Muscle of leg (tissue), 11 donors: Measurements from ENCODE around the gene PTPRS. TPM values are rescaled to one million over a fixed set of nuclear protein-coding genes. Genes with fewer than 3 reads are reported as not detected.

Experiments
- DNase-seq: peaks from one replicate; pipeline ENCODE4 v3.0.0; 2013
- H3K27ac ChIP-seq: one replicate; pipeline ENCODE4 v1.5.1; 2013; ENCODE audit warnings: mild to moderate bottlenecking, low read length, control low read depth
- H3K27me3 ChIP-seq: one replicate; pipeline ENCODE4 v1.6.1; 2013; ENCODE audit warnings: low read length; ENCODE audit not compliant: control insufficient read depth, insufficient read depth
- H3K36me3 ChIP-seq: one replicate; pipeline ENCODE4 v1.6.1; 2013; ENCODE audit warnings: low read length; ENCODE audit not compliant: control insufficient read depth, insufficient read depth
- H3K4me1 ChIP-seq: one replicate; pipeline ENCODE4 v1.6.1; 2013; ENCODE audit warnings: low read length; ENCODE audit not compliant: control insufficient read depth, insufficient read depth
- H3K4me3 ChIP-seq: one replicate; pipeline ENCODE4 v1.5.1; 2013; ENCODE audit warnings: low read length, control low read depth
- H3K9me3 ChIP-seq: replicated peaks from 2 replicates; pipeline ENCODE4 v1.6.1; 2013; ENCODE audit warnings: low read depth, low read length; ENCODE audit not compliant: control insufficient read depth
- WGBS: methylation state at CpG from one replicate; pipeline ENCODE4 v1.1.5; 2013; ENCODE audit warnings: missing lambda C conversion rate; ENCODE audit not compliant: insufficient coverage; 5-methylcytosine and 5-hydroxymethylcytosine counted together
- polyA plus RNA-seq, 8 donors: library from polyadenylated mRNA; unstranded; fragments of 120-200 nt; gene quantifications; one replicate each; pipeline versions ENCODE4 v1.2.1 to v1.2.3, GENCODE V29; 2013; ENCODE audit warnings: inconsistent platforms in 1 of 8, low replicate concordance in 1 of 8; ENCODE audit not compliant: insufficient read length in 8 of 8, insufficient read depth in 1 of 8
- total RNA-seq: library from RNA; stranded (reverse); fragments of 120-200 nt; gene quantifications from one replicate; pipeline ENCODE4 v1.2.4, GENCODE V29; 2013

Gene PTPRS
- total and polyA plus RNA-seq, 9 donors: 30.9 to 60.4 (median 41.2) TPM

DNA sequence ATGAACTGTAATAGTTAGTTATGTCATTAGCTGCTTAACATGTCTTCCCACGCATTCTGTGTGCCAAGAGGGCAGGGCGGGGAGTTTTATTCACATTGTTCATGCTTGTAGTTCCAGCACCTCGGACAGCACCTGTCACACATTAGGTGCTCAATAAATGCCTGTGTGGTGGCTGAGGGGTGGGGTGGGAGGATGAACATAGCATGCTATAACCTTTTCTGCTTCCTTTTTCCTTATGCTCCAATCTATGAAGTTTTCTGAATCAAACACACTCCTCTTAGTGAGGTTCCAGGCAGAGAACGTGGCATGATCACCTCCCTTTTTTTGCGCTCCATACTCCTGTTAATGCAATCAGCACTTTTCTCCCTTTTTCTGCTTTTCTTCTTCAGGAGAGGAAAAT is 15.8 kb upstream of the PTPRS start:
- peaks cover 4% of the 10 kb centered on the region for H3K27me3 ChIP-seq
- H3K4me1 ChIP-seq: no peaks in the 10 kb centered on the region
- 67% methylated on average over 1 of the region's 5 CpGs for WGBS
- H3K36me3 ChIP-seq: no peaks in the 10 kb centered on the region
- H3K9me3 ChIP-seq: no peaks in the 10 kb centered on the region
- H3K4me3 ChIP-seq: no peak overlapping the region
- DNase-seq: no peak
- H3K27ac ChIP-seq: no peak overlapping the region

DNA sequence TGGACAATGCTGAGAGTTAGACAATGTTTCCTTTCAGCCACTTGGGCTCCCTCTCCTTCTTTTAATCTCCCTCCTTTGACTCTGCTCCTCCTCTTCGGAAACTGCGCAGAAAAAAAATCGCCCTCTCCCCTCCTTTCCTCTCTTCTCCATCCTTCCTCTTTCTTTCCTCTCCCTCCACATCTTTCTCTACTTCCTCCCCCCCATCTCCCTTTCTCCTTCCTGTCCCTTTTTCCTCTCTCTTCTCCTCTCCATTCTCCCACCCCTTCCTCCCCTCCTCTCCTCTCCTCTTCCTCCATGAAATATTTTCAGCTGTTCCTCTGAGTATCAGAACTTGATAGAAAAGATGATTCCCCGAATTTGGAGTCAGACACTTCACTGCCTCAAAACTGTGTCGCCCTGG is 15.1 kb upstream of the PTPRS start:
- Histone ChIP-seq H3K9me3 (no peaks in the 10 kb centered on the region), H3K4me3 (no peak overlapping the region), H3K36me3 (no peaks in the 10 kb centered on the region), H3K4me1 (no peaks in the 10 kb centered on the region), H3K27me3 (peaks cover 4% of the 10 kb centered on the region), H3K27ac (no peak overlapping the region)
- 67% methylated on average over 4 of the region's 5 CpGs for WGBS
- no peak for DNase-seq

DNA sequence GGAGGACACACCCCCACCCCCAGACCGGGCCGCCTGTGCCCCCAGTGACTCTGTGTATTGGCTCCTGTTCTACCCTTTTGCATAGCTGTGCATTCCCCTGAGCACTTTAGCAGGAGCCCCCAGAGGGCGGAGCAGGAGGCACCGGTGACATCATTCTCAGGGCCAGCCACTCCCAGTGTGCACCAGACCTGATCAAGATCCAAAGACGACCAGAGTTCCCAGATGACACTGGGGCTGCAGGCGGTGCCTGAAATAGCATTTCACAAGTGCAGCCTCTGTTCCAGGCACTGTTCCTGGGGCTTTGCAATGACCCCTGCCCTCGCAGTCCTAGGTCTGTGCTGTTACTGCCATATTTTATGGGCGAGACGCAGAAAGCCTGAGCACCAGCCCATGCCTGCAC is 14.5 kb upstream of the PTPRS start:
- DNase-seq: no peak
- H3K27me3 ChIP-seq: peaks cover 4% of the 10 kb centered on the region
- no peak overlapping the region for H3K4me3 ChIP-seq
- H3K36me3 ChIP-seq: no peaks in the 10 kb centered on the region
- H3K4me1 ChIP-seq: no peaks in the 10 kb centered on the region
- H3K27ac ChIP-seq: no peak overlapping the region
- WGBS: 42% methylated on average over 9 of the region's 9 CpGs
- H3K9me3 ChIP-seq: no peaks in the 10 kb centered on the region

DNA sequence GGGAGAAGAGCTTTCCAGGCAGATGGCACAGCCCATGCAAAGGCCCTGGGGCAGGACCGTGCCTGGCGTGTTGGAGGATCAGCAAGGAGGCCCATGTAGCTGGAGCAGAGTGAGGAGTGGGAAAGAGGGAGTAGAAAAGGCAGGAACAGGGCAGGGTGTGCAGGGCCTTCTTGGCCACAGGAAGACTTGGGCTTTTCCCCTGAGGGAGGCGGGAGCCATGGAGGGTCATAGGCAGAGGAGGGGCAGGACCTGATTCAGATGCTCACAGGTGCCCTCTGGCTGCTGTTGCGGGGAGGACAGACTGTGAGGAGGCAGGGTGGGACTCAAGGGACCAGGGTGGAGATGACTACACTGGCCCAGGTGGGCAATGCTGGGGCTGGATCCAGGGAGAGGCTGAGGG is 13.8 kb upstream of the PTPRS start:
- WGBS: 84% methylated on average over 4 of the region's 4 CpGs
- peaks cover 4% of the 10 kb centered on the region for H3K27me3 ChIP-seq

DNA sequence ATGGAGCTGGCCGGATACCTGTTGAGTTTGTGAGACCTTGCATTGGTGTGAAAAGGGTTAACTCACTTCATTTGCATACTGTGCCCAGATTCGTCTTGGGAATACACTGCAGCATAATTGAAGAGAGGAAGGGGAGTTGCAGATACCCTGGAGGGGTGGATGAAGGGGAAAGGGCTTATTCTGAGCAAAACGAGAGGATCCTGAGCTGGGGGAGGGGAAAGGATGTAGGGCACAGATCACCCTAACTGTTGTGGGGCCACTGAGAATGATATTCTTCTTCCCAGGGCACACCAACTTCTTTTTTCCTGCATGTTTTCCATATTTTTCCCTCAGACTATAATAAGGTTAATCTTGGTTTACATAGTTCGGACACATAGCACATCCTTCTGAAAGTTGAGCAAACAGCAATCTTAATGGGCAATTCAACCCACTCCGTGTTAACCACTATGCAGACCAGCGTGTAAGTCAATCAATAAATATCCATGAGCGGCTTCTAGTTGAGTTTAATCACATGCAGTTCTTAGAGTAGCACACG is 11.7 kb upstream of the PTPRS start:
- Histone ChIP-seq H3K27ac (no peak overlapping the region), H3K4me3 (no peak overlapping the region), H3K4me1 (no peaks in the 10 kb centered on the region), H3K9me3 (peaks cover 3% of the 10 kb centered on the region), H3K36me3 (no peaks in the 10 kb centered on the region), H3K27me3 (peaks cover 6% of the 10 kb centered on the region)
- DNase-seq: no peak
- WGBS: 22% methylated on average over 7 of the region's 8 CpGs

More for the DNA sequence above, 13.8 kb upstream of the PTPRS start:
- Histone ChIP-seq H3K4me1 (no peaks in the 10 kb centered on the region), H3K9me3 (no peaks in the 10 kb centered on the region), H3K4me3 (no peak overlapping the region), H3K27ac (no peak overlapping the region), H3K36me3 (no peaks in the 10 kb centered on the region)
- DNase-seq: no peak

DNA sequence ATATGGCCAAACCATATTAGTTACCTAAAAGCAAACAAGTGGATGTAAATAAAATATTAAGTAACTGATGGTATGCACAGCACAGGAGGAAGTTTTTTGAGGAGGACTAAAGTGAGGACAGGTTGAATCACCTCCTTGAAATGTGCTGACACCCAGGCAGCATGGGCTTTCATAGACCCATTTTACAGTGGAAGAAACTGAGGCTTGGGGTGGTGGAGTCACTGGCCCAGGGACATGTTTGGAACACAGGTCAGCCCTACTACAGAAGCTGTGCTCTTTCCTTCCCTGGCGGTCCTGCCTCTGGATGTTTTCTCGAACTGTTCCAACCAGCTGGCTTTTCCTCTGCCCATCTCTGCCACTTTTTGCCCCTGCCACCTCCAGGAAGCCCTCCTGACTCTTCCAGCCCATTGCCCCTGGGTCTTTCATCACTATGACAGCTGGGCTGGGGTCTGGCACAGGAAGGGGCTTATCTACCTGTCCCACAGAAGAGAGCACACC is 11.2 kb upstream of the PTPRS start:
- Histone ChIP-seq H3K36me3 (no peaks in the 10 kb centered on the region), H3K27me3 (peaks cover 6% of the 10 kb centered on the region), H3K27ac (no peak overlapping the region), H3K9me3 (peaks cover 3% of the 10 kb centered on the region), H3K4me3 (no peak overlapping the region), H3K4me1 (no peaks in the 10 kb centered on the region)
- 69% methylated on average over 2 of the region's 2 CpGs for WGBS
- no peak for DNase-seq

DNA sequence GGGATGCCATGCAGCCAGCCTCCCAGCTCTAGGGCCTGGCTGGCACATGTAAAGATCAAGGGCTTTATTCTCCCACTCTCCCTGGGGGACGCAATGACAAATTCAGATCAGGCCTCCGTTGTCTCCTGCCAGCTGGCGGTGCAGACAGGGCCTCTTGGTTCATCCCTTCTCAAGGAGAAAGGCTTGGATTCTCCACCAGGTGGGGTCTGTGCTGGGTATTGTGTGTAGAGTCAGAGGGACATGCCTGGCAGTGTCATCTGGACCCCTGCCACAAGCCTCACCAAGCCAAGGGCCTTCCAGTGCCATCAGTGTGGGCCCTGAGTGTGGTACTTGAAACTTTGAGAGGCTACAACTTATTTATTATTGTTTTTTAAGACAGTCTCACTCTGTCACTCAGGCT is 8.4 kb upstream of the PTPRS start:
- H3K27ac ChIP-seq: no peak overlapping the region
- DNase-seq: no peak
- no peaks in the 10 kb centered on the region for H3K36me3 ChIP-seq
- H3K27me3 ChIP-seq: peaks cover 10% of the 10 kb centered on the region
- H3K4me1 ChIP-seq: no peaks in the 10 kb centered on the region
- WGBS: no CpG with 5 or more reads among the region's 3 CpGs
- no peak overlapping the region for H3K4me3 ChIP-seq
- peaks cover 3% of the 10 kb centered on the region for H3K9me3 ChIP-seq

DNA sequence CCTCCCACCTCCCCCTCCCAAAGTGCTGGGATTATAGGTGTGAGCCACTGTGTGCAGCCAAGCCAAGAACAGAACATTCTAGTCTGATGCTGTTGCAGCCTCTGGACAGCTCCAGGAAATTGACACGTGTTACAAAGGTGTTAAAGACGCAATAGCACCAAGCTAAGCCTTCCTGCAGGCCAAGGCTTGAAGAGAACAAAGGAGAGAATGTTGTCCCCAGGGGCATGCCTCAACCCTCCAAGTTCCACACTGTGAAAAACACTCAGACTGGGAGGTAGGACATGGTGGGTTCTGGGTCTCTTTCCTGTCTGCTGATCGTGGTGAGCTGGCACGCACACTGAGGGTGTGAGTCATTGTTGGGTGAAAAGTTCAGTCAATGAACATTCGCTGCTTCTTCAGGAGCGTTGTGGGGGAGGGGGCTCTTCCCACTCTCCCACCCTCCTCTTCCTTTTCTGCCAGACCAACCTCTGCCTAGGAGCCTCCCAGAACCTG is 5.3 kb upstream of the PTPRS start:
- H3K27me3 ChIP-seq: peaks cover 19% of the 10 kb centered on the region
- H3K36me3 ChIP-seq: no peaks in the 10 kb centered on the region
- 11% methylated on average over 2 of the region's 6 CpGs for WGBS
- DNase-seq: no peak
- no peak overlapping the region for H3K4me3 ChIP-seq
- H3K4me1 ChIP-seq: peaks cover 4% of the 10 kb centered on the region
- H3K9me3 ChIP-seq: peaks cover 3% of the 10 kb centered on the region
- H3K27ac ChIP-seq: no peak overlapping the region

DNA sequence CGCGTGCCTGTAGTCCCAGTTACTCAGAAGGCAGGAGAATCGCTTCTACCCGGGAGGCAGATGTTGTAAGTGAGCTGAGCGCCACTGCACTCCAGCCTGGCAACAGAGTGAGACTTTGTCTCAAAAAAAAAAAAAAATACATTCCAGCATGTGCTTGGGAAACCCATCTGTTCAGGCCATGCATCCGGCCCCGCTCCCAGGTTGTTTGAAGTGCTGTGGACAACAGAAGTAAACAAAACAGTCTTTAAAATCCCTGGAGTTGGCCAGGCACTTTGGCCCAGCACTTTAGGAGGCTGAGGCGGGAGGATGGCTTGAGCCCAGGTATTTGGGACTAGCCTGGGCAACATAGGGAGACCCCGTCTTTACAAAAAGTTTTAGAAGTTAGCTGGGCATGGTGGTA is 3.2 kb upstream of the PTPRS start:
- peaks cover 3% of the 10 kb centered on the region for H3K9me3 ChIP-seq
- peak; percentile 36 for DNase-seq
- H3K27ac ChIP-seq: no peak overlapping the region
- H3K36me3 ChIP-seq: no peaks in the 10 kb centered on the region
- H3K4me3 ChIP-seq: no peak overlapping the region
- H3K4me1 ChIP-seq: peaks cover 17% of the 10 kb centered on the region
- WGBS: 22% methylated on average over 9 of the region's 9 CpGs
- H3K27me3 ChIP-seq: peaks cover 30% of the 10 kb centered on the region

DNA sequence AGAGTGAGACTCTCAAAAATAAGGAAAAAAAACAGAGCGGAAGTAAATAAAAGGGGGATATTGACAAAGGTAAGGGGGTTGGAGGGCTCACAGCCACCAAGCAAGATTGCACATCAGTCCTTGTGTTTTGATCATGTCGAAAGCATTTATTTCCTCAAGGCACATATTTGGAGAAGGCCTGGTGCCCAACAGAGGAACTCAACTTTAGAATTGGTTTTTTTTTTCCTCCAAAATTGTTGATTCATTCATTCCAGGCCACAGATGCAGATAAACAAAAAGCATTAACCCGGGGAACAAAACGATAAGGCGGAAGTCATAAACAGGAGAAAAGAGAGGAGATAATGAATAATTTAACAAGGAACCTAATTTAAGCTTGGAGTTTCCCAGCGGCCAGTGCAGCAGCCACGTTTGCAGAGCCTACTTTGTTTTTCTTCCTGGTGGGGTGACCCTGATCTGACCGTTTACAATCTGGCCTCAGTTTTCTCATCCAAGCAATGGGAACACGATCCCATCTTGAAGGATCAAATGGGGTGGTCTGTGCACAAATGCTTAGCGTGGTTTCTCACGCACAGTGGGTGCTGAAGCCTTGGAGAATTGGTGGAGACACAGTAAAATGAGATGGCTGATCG is 2.1 kb upstream of the PTPRS start:
- Histone ChIP-seq H3K4me1 (peaks cover 19% of the 10 kb centered on the region), H3K9me3 (peaks cover 3% of the 10 kb centered on the region), H3K27me3 (peaks cover 42% of the 10 kb centered on the region), H3K36me3 (no peaks in the 10 kb centered on the region), H3K27ac (no peak overlapping the region), H3K4me3 (no peak overlapping the region)
- 81% methylated on average over 9 of the region's 12 CpGs for WGBS
- no peak for DNase-seq
